Hepatocyte (in vitro differentiated cells): ENCODE data around the gene SLC23A3.

Experiments used
- CTCF ChIP-seq: fragments of 200-600 bp; sonication (generic); IDR thresholded peaks from 2 replicates; pipeline ENCODE4 v1.5.1; 2016; ENCODE audit warnings: antibody characterized with exemption, mild to moderate bottlenecking; ENCODE audit not compliant: poor library complexity
- EZH2 ChIP-seq: fragments of 200-600 bp; sonication (generic); IDR thresholded peaks from 2 replicates; pipeline ENCODE4 v1.6.1; 2016; ENCODE audit warnings: antibody characterized with exemption, mild to moderate bottlenecking, borderline replicate concordance

DNA sequence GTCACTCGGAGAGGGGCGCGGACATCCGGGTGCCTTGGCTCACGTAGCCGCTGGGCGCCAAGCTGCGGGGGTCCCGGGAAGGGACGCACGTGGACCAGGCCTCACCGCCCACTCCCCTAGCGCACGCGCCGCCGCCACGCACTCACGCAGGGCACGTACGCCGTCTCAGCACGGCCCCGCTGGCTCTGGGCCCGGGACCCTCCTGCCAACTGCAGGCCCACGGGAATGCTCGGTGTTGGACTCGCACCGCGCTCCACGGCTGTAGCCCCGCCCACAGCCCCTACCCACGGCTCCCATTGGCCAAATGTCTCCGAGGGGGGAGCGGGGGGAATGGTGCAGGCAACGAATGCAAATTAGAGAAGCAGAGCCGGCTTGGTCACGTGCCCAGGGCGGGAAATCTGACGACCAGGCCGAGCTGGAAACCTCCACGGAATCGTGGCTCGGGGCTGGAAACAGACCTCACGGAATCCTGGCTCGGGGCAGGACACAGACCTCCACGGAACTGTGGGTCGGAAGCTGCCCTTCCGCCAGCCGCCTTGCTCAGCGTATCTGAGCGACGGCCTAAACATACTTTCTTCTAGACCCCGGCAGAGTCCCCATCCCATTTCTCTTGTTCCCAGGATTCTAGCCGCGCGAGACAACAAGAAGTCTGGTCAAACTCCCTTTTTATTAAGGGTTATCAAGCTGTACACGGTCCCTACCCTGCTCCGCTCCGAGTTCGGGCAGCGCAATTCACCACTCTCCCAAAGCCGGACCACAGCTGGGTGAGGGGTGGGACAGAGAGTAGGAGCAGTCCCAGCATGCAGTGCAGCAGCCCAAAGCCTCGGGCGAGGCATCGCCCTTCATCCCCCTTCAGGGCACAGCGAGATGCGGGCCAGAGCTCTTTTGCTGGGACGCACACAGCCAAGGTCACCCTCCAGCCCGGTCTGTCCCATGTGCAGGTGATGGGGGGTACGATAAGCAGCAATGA is 49.2 kb upstream of the SLC23A3 start, which contains the start of gene ABCB6:
- no peak for TF ChIP-seq EZH2
- TF ChIP-seq CTCF = no peak
